Ovary (tissue), 3 donors: Measurements from ENCODE around the gene BIN1.

Experiments used
- EP300 ChIP-seq: sonication (generic); formaldehyde crosslinking; IDR thresholded peaks from one replicate; pipeline ENCODE4 v1.6.1; 2017; ENCODE audit warnings: antibody characterized with exemption
- TF ChIP-seq, protein P1 (sequence below), 3 donors: fragments of 450-650 bp in 2 of 3; fragments of 200-600 bp in 1 of 3; IDR thresholded peaks; one replicate each; pipeline versions ENCODE4 v1.5.1 to v1.8.0; 2016 to 2022; ENCODE audit warnings: antibody characterized with exemption in 3 of 3, mild to moderate bottlenecking in 1 of 3
- donor health status: DM: no; HTN: no; CAD: no.

DNA sequence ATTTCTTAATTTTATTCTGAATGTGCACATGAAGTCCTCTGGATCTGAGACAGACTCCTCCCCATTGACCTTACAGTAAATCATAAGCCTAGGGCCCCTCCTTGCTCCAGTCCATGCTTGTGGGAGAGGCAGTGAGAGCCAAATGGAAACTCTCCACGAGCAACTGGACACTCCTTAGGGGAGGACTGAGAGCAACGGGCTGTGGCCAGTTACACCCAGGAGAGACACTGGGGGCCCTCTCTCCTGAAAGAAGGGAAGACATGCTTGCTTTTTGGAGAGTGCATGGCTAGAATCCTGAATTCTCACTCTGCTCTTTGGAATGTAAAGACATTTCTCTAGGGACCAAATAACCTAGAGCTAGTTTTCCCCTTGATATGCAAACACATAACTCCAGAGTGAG lies 49.0 kb upstream of the BIN1 start:
- TF ChIP-seq EP300: no peak
- TF ChIP-seq, protein P1, sequence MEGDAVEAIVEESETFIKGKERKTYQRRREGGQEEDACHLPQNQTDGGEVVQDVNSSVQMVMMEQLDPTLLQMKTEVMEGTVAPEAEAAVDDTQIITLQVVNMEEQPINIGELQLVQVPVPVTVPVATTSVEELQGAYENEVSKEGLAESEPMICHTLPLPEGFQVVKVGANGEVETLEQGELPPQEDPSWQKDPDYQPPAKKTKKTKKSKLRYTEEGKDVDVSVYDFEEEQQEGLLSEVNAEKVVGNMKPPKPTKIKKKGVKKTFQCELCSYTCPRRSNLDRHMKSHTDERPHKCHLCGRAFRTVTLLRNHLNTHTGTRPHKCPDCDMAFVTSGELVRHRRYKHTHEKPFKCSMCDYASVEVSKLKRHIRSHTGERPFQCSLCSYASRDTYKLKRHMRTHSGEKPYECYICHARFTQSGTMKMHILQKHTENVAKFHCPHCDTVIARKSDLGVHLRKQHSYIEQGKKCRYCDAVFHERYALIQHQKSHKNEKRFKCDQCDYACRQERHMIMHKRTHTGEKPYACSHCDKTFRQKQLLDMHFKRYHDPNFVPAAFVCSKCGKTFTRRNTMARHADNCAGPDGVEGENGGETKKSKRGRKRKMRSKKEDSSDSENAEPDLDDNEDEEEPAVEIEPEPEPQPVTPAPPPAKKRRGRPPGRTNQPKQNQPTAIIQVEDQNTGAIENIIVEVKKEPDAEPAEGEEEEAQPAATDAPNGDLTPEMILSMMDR (IDR thresholded peaks at IDR 0.05): no peak
